Measurements from ENCODE around the gene RANBP10. TPM values are rescaled to one million over a fixed set of nuclear protein-coding genes. Genes with fewer than 3 reads are reported as not detected.

Gene RANBP10
- total RNA-seq, 1 experiment from 2014 or later, result 17.2 TPM

GRCh38 chr16:67719048-67719777 lies 87.1 kb downstream of the RANBP10 start, which contains the start of gene GFOD2:
Gene GFOD2, minus strand, starts transcription at chr16:67719316. Its CDS starts 33,601 bp downstream, at chr16:67685715.
- Mint-ChIP-seq H3K36me3 (ENCODE audit: insufficient read depth, unreplicated experiment) (no peaks in the 10 kb centered on the region), H3K27ac (ENCODE audit: low read depth, unreplicated experiment) (peak within 1 kb of the TSS; percentile 96), H3K4me1 (ENCODE audit: insufficient read depth, unreplicated experiment) (peaks cover 41% of the 10 kb centered on the region), H3K4me3 (ENCODE audit: unreplicated experiment) (peak within 1 kb of the TSS; percentile 81), H3K9me3 (ENCODE audit: unreplicated experiment) (no peaks in the 10 kb centered on the region), H3K27me3 (ENCODE audit: insufficient read depth, unreplicated experiment) (no peaks in the 10 kb centered on the region)
- intact Hi-C loops (cut with micrococcal nuclease), result loop anchor here (5.0 kb wide), 1 partner anchor 88 kb away; the partner anchor contains the start of genes RANBP10 and TSNAXIP1
- POLR2A ChIA-PET, result interaction anchor here (0.5 to 2.6 kb wide), 30 partner anchors 9 to 558 kb away, joined by 3 to 27 read pairs (median 4); partner anchors contain the start of genes ACD, CENPT, CTCF and DDX28
- BruUV-seq (replicated peaks), result no TSS peak
- TF ChIP-seq CTCF (IDR thresholded peaks at IDR 0.05; ENCODE audit: unreplicated experiment), result no peak
- DNase-seq (ENCODE audit: unreplicated experiment), result peak; percentile 95
- CTCF ChIA-PET, result interaction anchor here (0.5 to 1.7 kb wide), 9 partner anchors 8 to 240 kb away, joined by 3 to 7 read pairs (median 3); partner anchors contain the start of gene ATP6V0D1

- Mint-ChIP-seq H3K36me3 (ENCODE audit: insufficient read depth, unreplicated experiment) (no peaks in the 10 kb centered on the region), H3K4me1 (ENCODE audit: insufficient read depth, unreplicated experiment) (peaks cover 37% of the 10 kb centered on the region), H3K4me3 (ENCODE audit: unreplicated experiment) (peak overlapping the region; percentile 81), H3K9me3 (ENCODE audit: unreplicated experiment) (no peaks in the 10 kb centered on the region), H3K27ac (ENCODE audit: low read depth, unreplicated experiment) (peak overlapping the region; percentile 96), H3K27me3 (ENCODE audit: insufficient read depth, unreplicated experiment) (no peaks in the 10 kb centered on the region)
- TF ChIP-seq CTCF (IDR thresholded peaks at IDR 0.05; ENCODE audit: unreplicated experiment), result no peak
- ChIA-PET CTCF (interaction anchor here (0.7 to 2.0 kb wide), 7 partner anchors 48 to 458 kb away, joined by 3 to 7 read pairs (median 4); partner anchors contain the start of genes ATP6V0D1 and CTCF), POLR2A (interaction anchor here (0.6 to 2.6 kb wide), 22 partner anchors 11 to 1790 kb away, joined by 3 to 27 read pairs (median 4); partner anchors contain the start of genes ACD, CENPT, DDX28 and DUS2)
- peak; percentile 5 for DNase-seq (ENCODE audit: unreplicated experiment)
- intact Hi-C loops (cut with micrococcal nuclease), result loop anchor here (5.0 kb wide), 1 partner anchor 89 kb away; the partner anchor contains the start of genes RANBP10 and TSNAXIP1
- no TSS peak for BruUV-seq (replicated peaks)
Measured at GRCh38 chr16:67718668-67719047, 87.7 kb downstream of the RANBP10 start.

GRCh38 chr16:67716097-67716496 lies 90.3 kb downstream of the RANBP10 start:
- POLR2A ChIA-PET, result no interaction called here

More at GRCh38 chr16:67716097-67716496, 90.3 kb downstream of the RANBP10 start:
- H3K27ac Mint-ChIP-seq (ENCODE audit: low read depth, unreplicated experiment), result no peak overlapping the region
- no peaks in the 10 kb centered on the region for H3K9me3 Mint-ChIP-seq (ENCODE audit: unreplicated experiment)
- H3K4me1 Mint-ChIP-seq (ENCODE audit: insufficient read depth, unreplicated experiment), result peaks cover 36% of the 10 kb centered on the region
- no peak for TF ChIP-seq CTCF (IDR thresholded peaks at IDR 0.05; ENCODE audit: unreplicated experiment)
- no peaks in the 10 kb centered on the region for H3K27me3 Mint-ChIP-seq (ENCODE audit: insufficient read depth, unreplicated experiment)
- no TSS peak for BruUV-seq (replicated peaks)
- CTCF ChIA-PET, result interaction anchor here (1.2 to 1.9 kb wide), 2 partner anchors 44 to 194 kb away, joined by 4 read pairs; no protein-coding TSS in a partner anchor
- intact Hi-C loops (cut with micrococcal nuclease), result loop anchor here (5.0 kb wide), 1 partner anchor 91 kb away; the partner anchor contains the start of genes RANBP10 and TSNAXIP1
- no peak overlapping the region for H3K4me3 Mint-ChIP-seq (ENCODE audit: unreplicated experiment)
- DNase-seq (ENCODE audit: unreplicated experiment), result no peak
- H3K36me3 Mint-ChIP-seq (ENCODE audit: insufficient read depth, unreplicated experiment), result no peaks in the 10 kb centered on the region

Measured in MCF 10A (cell line).